Endometrium (tissue), 2 donors: ENCODE measurements around the gene MOSMO.
"Not testable (repeated sequence)": the region's sequence is repeated elsewhere in the genome, so short reads cannot be mapped to it uniquely, and the experiment has no call there.

Source experiments
- FAIRE-seq: peaks from 2 replicates; lab custom pipeline; 2012; peaks lifted over from hg19 to GRCh38; lab: Jason Lieb, UNC
- donor health status: control.
- donor health status: control.

MOSMO gene

GRCh38 chr16:22093996-22094395 is 86.1 kb downstream of the MOSMO start:
- FAIRE-seq, result no peak

- FAIRE-seq, result no peak
These were observed 90.7 kb downstream of the MOSMO start for GRCh38 chr16:22098405-22099255.

- FAIRE-seq, result no peak
These were observed 91.5 kb downstream of the MOSMO start for GRCh38 chr16:22099256-22099975.

GRCh38 chr16:22103441-22103840 is 95.5 kb downstream of the MOSMO start:
- FAIRE-seq, result no peak

GRCh38 chr16:22109258-22109898 is 101.5 kb downstream of the MOSMO start:
- no peak for FAIRE-seq

- not testable (repeated sequence) for FAIRE-seq
These were observed 103.7 kb downstream of the MOSMO start for GRCh38 chr16:22111629-22112028.

- FAIRE-seq, result no peak
These were observed 108.3 kb downstream of the MOSMO start for GRCh38 chr16:22116095-22116700.

- no peak for FAIRE-seq
These were observed 109.7 kb downstream of the MOSMO start for GRCh38 chr16:22117609-22118008.

GRCh38 chr16:22120440-22120839 is 112.5 kb downstream of the MOSMO start:
- no peak for FAIRE-seq

- FAIRE-seq, result no peak
These were observed 114.3 kb downstream of the MOSMO start for GRCh38 chr16:22122239-22122638.

GRCh38 chr16:22123146-22123545 is 115.2 kb downstream of the MOSMO start:
- no peak for FAIRE-seq

GRCh38 chr16:22123759-22124490 is 116.0 kb downstream of the MOSMO start:
- FAIRE-seq, result no peak

- no peak for FAIRE-seq
These were observed 116.8 kb downstream of the MOSMO start for GRCh38 chr16:22124583-22125284.

- no peak for FAIRE-seq
These were observed 118.2 kb downstream of the MOSMO start for GRCh38 chr16:22126037-22126558.

GRCh38 chr16:22128537-22128936 is 120.6 kb downstream of the MOSMO start:
- not testable (repeated sequence) for FAIRE-seq

GRCh38 chr16:22130528-22130927 is 122.6 kb downstream of the MOSMO start:
- no peak for FAIRE-seq

- FAIRE-seq, result no peak
These were observed 124.9 kb downstream of the MOSMO start for GRCh38 chr16:22132801-22133200.
